T-helper 22 cell (primary cell): ENCODE measurements around the gene KCNIP1.

ENCODE experiments used
- DNase-seq: peaks from one replicate; pipeline ENCODE4 v3.0.0-alpha.2; 2020; ENCODE audit warnings: low read depth

Gene KCNIP1

DNA sequence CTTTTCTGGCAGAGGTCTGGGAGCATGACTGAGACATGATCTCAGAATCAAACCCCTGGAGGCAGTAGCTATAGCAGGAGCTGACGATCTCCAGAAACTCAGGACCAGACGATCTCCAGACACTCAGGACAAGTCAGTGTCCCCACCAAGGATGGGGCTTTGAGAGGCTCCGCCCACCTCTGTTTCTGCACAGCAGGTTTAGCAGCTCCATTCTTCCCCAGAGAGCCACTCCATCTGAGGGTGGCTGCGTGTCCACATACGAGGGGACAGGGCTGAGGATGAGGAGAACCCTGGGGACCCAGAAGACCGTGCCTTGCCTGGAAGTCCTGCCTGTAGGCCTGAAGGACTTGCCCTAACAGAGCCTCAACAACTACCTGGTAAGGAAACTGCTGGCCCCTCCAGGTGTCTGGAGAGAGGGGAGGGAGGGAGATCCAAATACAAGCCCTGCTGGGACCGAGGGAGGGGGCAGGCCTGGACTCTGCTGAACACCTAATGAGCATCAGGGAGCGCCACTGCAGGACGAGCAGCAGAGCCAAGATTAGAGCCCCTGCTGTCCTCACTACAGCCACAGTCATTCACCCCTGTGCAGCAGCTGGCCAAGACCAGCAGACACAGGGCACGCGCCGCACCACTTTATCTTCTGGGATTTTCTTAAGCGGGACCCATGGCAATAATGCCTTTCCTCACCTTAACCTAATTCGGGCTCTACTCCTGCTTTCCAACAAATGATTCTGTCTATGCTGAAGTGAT, 279.9 kb downstream of the KCNIP1 start, which contains the start of gene GABRP:
TSS of gene GABRP (plus strand) at position 228 of the 750 bp plus-strand sequence. CDS start 4,891 bp downstream, outside the sequence.
- DNase-seq: no peak

DNA sequence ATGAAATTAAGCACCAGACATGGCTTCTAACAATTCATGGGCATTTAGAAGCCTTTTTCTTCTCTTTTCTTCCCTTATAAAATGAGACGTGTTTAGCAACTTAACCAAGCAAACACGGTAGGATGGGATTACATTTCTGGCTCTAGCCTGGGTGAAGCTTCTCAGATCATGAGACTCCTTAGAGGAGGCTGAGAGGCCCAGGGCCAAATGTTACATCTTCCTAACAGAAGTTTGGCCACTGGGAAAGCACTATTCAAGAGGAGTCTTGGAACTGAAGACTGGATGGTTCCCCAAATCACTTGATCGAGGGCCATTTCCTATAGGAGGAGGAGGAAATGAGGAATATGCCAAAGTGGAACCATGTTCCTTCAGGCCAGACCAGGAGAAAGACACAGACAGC, 281.6 kb downstream of the KCNIP1 start:
- DNase-seq: no peak
